Endodermal cell (in vitro differentiated cells): ENCODE data around the gene CDCP2. TPM values are rescaled to one million over a fixed set of nuclear protein-coding genes. Genes with fewer than 3 reads are reported as not detected.

Experiments
- DNase-seq: peaks from one replicate; pipeline ENCODE4 v3.0.0-alpha.2; 2017
- H3K27ac ChIP-seq: 2 replicates; pipeline ENCODE4 v1.5.1; 2013; ENCODE audit warnings: mild to moderate bottlenecking, low read depth, low read length, moderate library complexity
- H3K27me3 ChIP-seq: 2 replicates; pipeline ENCODE4 v1.6.1; 2013; ENCODE audit warnings: mild to moderate bottlenecking, low read length, moderate library complexity; ENCODE audit not compliant: insufficient read depth, control insufficient read depth, poor library complexity, severe bottlenecking
- H3K36me3 ChIP-seq: 2 replicates; pipeline ENCODE4 v1.7.0; 2013; ENCODE audit warnings: mild to moderate bottlenecking, low read length, moderate library complexity; ENCODE audit not compliant: control insufficient read depth, insufficient read depth
- H3K4me1 ChIP-seq: one replicate; pipeline ENCODE4 v1.7.0; 2013; ENCODE audit warnings: low read length; ENCODE audit not compliant: control insufficient read depth, insufficient read depth
- H3K4me3 ChIP-seq: 2 replicates; pipeline ENCODE4 v1.5.1; 2013; ENCODE audit warnings: mild to moderate bottlenecking, low read length, moderate library complexity
- H3K9ac ChIP-seq: 2 replicates; pipeline ENCODE4 v1.6.1; 2013; ENCODE audit warnings: mild to moderate bottlenecking, low read length, moderate library complexity; ENCODE audit not compliant: poor library complexity, severe bottlenecking; ENCODE audit errors: extremely low read depth
- H3K9me3 ChIP-seq: 2 replicates; pipeline ENCODE4 v1.6.1; 2013; ENCODE audit warnings: mild to moderate bottlenecking, low read length, moderate library complexity; ENCODE audit not compliant: control insufficient read depth
- H3K27ac Mint-ChIP-seq: 2 replicates; pipeline ENCODE4 v1.8.0; 2020; ENCODE audit warnings: mixed read lengths
- H3K27me3 Mint-ChIP-seq: 2 replicates; pipeline ENCODE4 v1.8.0; 2021; ENCODE audit warnings: mild to moderate bottlenecking, mixed read lengths; ENCODE audit not compliant: insufficient read depth
- H3K36me3 Mint-ChIP-seq: 2 replicates; pipeline ENCODE4 v1.8.0; 2020; ENCODE audit warnings: low read depth, mixed read lengths
- H3K4me1 Mint-ChIP-seq: 2 replicates; pipeline ENCODE4 v1.8.0; 2020; ENCODE audit warnings: mixed read lengths
- H3K4me3 Mint-ChIP-seq: 2 replicates; pipeline ENCODE4 v1.8.0; 2020; ENCODE audit warnings: mild to moderate bottlenecking, moderate library complexity, mixed read lengths
- H3K9me3 Mint-ChIP-seq: 2 replicates; pipeline ENCODE4 v1.8.0; 2020; ENCODE audit warnings: mild to moderate bottlenecking, mixed read lengths
- WGBS, 2 experiments: methylation state at CpG; one replicate each; pipeline versions ENCODE4 v1.1.5 to v1.1.7; 2013; ENCODE audit warnings: missing lambda C conversion rate in 2 of 2, mixed read lengths in 1 of 2; ENCODE audit not compliant: insufficient coverage in 1 of 2, insufficient read length in 1 of 2; 5-methylcytosine and 5-hydroxymethylcytosine counted together
- total RNA-seq, 2 donors: library from RNA; stranded (reverse); fragmentation: NEBNext Ultra II Directional in 1 of 2; extraction: Animal tissue kit (Norgen Biotek cat#: 25700) in 1 of 2; gene quantifications; 2 replicates in 1 of 2; 3 replicates in 1 of 2; pipeline ENCODE4 v1.2.1, GENCODE V29; 2021
- TF ChIP-seq, protein P1 (sequence below): fragments of 200-600 bp; sonication (generic); conservative IDR thresholded peaks from 2 replicates; pipeline ENCODE4 v1.5.0; 2021; ENCODE audit warnings: antibody characterized with exemption, mild to moderate bottlenecking

The CDCP2 gene
- total RNA-seq, 2 donors from 2014 or later, result not detected

DNA sequence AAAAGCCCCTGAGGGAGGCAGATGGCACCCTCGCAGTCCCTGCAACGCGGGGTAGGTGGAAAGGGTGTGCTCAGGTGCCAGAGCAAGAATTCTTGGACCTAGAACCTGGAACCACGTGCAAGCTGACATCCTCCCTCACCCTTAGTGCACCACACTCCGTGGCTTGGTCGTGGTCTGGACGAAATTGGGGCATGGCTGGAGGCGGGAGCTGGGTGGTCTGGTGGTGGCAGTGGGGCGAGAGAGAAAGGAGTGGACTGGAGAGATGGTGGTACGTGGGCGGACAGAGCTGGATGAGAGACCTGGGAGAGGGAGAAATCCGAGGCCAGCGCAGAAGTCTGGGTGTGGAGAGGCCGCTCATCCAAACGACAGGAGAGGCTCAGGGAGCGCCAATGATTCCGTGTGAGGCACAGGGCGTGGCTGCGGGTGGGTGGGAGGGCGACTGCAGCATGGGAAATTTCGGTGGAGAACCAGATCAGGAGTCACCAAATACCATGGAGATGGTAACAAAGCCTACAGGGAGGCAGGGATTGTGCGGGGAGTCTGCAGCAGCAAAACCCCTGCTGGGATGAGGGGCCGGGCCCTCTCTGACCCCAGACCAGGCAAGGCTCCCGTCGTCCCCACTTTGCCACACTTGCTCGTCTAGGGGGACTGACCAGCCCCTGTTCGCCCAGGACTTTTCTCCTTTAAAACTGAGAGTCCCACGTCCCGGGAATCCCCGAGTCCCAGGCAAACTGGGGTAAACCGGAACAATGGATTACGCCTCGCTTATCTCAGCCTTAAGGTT, 31.9 kb downstream of the CDCP2 start:
- Histone ChIP-seq H3K36me3 (no peaks in the 10 kb centered on the region), H3K9me3 (no peaks in the 10 kb centered on the region), H3K27me3 (no peaks in the 10 kb centered on the region), H3K27ac (no peak overlapping the region), H3K9ac (peak overlapping the region; percentile 29), H3K4me1 (peaks cover 11% of the 10 kb centered on the region), H3K4me3 (peak overlapping the region; percentile 8)
- Mint-ChIP-seq H3K4me3 (peak overlapping the region; percentile 51), H3K27me3 (peaks cover 5% of the 10 kb centered on the region), H3K27ac (peak overlapping the region; percentile 94), H3K4me1 (peaks cover 35% of the 10 kb centered on the region), H3K36me3 (no peaks in the 10 kb centered on the region), H3K9me3 (no peaks in the 10 kb centered on the region)
- TF ChIP-seq, protein P1, sequence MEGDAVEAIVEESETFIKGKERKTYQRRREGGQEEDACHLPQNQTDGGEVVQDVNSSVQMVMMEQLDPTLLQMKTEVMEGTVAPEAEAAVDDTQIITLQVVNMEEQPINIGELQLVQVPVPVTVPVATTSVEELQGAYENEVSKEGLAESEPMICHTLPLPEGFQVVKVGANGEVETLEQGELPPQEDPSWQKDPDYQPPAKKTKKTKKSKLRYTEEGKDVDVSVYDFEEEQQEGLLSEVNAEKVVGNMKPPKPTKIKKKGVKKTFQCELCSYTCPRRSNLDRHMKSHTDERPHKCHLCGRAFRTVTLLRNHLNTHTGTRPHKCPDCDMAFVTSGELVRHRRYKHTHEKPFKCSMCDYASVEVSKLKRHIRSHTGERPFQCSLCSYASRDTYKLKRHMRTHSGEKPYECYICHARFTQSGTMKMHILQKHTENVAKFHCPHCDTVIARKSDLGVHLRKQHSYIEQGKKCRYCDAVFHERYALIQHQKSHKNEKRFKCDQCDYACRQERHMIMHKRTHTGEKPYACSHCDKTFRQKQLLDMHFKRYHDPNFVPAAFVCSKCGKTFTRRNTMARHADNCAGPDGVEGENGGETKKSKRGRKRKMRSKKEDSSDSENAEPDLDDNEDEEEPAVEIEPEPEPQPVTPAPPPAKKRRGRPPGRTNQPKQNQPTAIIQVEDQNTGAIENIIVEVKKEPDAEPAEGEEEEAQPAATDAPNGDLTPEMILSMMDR, result no peak
- WGBS, 2 experiments, result 71 to 90% methylated on average over 10 to 33 of the region's 33 CpGs
- no peak for DNase-seq

DNA sequence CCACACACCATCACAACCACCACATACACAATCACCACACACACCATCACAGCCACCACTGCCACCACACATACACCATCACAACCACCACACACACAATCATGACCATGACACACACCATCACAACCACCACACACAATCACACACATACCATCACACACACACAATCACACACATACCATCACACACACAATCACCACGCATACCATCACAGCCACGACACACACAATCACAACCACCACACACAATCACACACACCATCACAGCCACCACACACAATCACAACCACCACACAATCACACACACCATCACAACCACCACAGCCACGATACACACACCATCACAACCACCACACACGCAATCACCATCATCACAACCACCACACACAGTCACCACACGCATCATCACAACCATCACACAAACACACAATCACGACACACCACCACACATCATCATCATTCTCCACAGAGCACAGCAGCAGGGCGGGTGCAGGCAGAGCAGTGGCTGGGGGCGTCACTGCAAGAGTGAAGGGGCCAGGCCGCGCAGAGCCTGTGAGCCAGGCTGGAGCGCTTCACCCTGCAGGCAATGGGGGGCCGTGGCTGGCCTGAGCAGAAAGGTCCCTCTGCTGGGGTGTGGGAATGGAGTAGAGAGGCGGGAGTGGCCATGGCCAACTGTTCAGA, 32.6 kb downstream of the CDCP2 start:
- Mint-ChIP-seq H3K27ac (no peak overlapping the region), H3K4me3 (no peak overlapping the region), H3K4me1 (peaks cover 40% of the 10 kb centered on the region), H3K36me3 (no peaks in the 10 kb centered on the region), H3K27me3 (peaks cover 5% of the 10 kb centered on the region), H3K9me3 (no peaks in the 10 kb centered on the region)
- Histone ChIP-seq H3K4me3 (no peak overlapping the region), H3K27me3 (no peaks in the 10 kb centered on the region), H3K4me1 (peaks cover 9% of the 10 kb centered on the region), H3K27ac (no peak overlapping the region), H3K9me3 (no peaks in the 10 kb centered on the region), H3K9ac (no peak overlapping the region), H3K36me3 (no peaks in the 10 kb centered on the region)
- DNase-seq, result no peak
- WGBS, 2 experiments, result 96 to 100% methylated on average over 1 to 13 of the region's 13 CpGs
- TF ChIP-seq, protein P1, result no peak

DNA sequence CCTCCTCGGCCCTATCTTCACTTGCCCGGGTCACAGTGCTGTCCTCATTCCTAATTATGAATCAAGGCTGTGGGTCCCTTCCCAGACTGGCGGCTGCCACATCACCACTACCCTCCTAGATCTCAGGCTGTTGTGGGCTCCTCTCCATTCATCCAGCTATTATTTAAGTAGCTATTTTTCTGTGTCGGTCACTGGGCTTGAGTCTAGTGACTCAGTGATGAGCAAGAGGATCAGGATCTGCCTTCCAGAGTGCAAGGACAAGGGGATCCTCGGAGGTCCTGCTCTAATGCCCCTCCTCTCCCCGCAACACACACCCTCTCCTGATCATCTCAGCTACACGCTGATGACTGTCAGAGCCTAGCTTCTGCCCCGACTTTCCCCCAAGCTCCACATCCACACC, 34.1 kb downstream of the CDCP2 start:
- no peaks in the 10 kb centered on the region for H3K9me3 Mint-ChIP-seq
- Histone ChIP-seq H3K27me3 (no peaks in the 10 kb centered on the region), H3K4me3 (no peak overlapping the region), H3K4me1 (peaks cover 9% of the 10 kb centered on the region), H3K27ac (no peak overlapping the region), H3K9ac (no peak overlapping the region), H3K36me3 (no peaks in the 10 kb centered on the region), H3K9me3 (no peaks in the 10 kb centered on the region)
- no peak overlapping the region for H3K27ac Mint-ChIP-seq
- H3K36me3 Mint-ChIP-seq, result no peaks in the 10 kb centered on the region
- WGBS, 2 experiments, result 85 to 88% methylated on average over 1 to 8 of the region's 8 CpGs
- TF ChIP-seq, protein P1, result no peak
- DNase-seq, result no peak
- H3K4me1 Mint-ChIP-seq, result peaks cover 37% of the 10 kb centered on the region
- peaks cover 5% of the 10 kb centered on the region for H3K27me3 Mint-ChIP-seq
- H3K4me3 Mint-ChIP-seq, result no peak overlapping the region
